ENCODE results near the gene FBXL3.
"Not testable (repeated sequence)": the region's sequence is repeated elsewhere in the genome, so short reads cannot be mapped to it uniquely, and the experiment has no call there.

Gene FBXL3

DNA sequence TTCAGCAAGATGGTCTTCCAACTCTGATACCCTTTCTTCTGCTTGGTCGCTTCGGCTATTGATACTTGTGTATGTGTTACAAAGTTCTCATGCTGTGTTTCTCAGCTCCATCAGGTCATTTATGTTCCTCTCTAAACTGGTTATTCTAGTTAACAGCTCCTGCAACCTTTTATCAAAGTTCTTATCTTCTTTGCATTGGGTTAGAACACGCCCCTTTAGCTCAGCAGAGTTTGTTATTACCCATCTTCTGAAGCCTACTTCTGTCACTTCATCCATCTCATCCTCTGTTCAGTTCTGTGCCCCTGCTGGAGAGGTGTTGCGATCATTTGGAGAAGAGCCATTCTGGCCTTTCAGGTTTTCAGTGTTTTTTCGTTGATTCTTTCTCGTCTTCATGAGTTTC is 59.9 kb downstream of the FBXL3 start:
- no peak for DNase-seq (ENCODE audit: low read depth)
- TF ChIP-seq, protein P1, sequence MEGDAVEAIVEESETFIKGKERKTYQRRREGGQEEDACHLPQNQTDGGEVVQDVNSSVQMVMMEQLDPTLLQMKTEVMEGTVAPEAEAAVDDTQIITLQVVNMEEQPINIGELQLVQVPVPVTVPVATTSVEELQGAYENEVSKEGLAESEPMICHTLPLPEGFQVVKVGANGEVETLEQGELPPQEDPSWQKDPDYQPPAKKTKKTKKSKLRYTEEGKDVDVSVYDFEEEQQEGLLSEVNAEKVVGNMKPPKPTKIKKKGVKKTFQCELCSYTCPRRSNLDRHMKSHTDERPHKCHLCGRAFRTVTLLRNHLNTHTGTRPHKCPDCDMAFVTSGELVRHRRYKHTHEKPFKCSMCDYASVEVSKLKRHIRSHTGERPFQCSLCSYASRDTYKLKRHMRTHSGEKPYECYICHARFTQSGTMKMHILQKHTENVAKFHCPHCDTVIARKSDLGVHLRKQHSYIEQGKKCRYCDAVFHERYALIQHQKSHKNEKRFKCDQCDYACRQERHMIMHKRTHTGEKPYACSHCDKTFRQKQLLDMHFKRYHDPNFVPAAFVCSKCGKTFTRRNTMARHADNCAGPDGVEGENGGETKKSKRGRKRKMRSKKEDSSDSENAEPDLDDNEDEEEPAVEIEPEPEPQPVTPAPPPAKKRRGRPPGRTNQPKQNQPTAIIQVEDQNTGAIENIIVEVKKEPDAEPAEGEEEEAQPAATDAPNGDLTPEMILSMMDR (conservative IDR thresholded peaks at IDR 0.05; ENCODE audit: low read length) = no peak
- H3K4me3 ChIP-seq (ENCODE audit: low read length) = no peak overlapping the region

DNA sequence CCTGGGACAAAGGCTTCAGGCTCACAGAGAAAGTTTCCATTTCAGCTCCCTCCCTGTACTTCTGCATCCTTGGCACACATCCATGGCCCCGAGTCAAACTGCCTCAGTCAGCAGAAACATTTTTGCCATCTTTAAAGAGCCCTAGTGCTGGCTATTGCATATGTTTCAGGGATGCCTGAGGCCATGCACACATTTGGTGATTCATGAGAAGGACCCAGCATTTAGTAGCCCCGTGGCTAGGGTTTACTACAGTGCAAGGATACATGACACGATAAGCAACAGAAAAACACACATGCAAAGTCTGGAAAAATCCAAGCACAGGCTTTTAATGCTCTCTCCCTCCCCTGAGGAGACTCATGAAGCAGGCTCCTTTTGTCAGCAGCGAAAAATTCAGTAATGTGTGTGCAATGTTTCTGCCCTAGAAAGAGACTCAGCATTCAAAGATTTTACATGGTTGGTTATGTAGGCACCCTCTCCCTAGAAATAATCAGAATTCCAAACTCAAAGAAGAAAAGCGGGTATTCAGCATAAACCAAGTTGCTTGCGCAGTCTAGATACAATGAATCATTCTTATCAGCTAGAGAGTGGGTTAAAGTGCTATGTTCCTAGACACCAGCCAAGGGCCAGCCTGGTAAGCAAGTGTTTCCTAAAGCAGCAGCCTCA is 61.1 kb downstream of the FBXL3 start:
- H3K4me3 ChIP-seq (ENCODE audit: low read length) = no peak overlapping the region
- DNase-seq (ENCODE audit: low read depth) = peak; percentile 62
- TF ChIP-seq, protein P1 (conservative IDR thresholded peaks at IDR 0.05; ENCODE audit: low read length) = no peak

DNA sequence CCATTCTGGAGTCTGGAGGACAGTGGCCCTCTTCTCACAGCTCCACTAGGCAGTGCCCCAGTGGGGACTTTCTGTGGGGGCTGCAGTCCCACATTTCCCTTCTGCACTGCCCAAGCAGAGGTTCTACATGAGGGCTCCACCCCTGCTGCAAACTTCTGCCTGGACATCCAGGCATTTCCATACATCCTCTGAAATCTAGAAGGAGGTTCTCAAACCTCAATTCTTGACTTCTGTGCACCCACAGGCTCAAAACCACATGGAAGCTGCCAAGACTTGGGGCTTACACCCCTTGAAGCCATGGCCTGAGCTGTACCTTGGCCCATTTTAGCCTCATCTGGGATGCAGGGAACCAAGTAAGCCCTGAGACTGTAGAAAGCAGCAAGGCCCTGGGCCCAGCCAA is 67.2 kb downstream of the FBXL3 start:
- not testable (repeated sequence) for DNase-seq (ENCODE audit: low read depth); H3K4me3 ChIP-seq (ENCODE audit: low read length)

DNA sequence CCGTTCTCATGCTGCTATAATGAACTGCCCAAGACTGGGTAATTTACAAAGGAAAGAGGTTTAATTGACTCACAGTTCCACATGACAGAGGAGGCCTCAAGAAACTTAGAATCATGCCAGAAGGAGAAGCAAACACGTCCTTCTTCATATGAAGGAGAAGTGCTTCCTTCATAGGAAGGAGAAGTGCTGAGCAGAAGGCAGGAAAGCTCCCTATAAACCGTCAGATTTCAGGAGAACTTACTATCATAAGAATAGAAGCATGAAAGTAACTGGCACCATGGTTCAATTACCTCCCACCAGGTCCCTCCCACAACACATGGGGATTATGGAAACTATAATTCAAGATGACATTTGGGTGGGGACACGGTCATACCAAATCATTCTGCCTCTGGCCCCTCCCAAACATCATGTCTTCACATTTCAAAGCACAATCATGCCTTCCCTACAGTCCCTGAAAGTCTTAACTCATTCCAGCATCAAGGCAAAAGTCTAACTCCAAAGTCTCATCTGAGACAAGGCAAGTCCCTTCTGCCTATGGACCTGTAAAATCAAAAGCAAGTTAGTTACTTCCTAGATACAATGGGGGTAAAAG is 68.0 kb downstream of the FBXL3 start:
- no peak overlapping the region for H3K4me3 ChIP-seq (ENCODE audit: low read length)
- no peak for DNase-seq (ENCODE audit: low read depth)
- TF ChIP-seq, protein P1 (conservative IDR thresholded peaks at IDR 0.05; ENCODE audit: low read length) = no peak

DNA sequence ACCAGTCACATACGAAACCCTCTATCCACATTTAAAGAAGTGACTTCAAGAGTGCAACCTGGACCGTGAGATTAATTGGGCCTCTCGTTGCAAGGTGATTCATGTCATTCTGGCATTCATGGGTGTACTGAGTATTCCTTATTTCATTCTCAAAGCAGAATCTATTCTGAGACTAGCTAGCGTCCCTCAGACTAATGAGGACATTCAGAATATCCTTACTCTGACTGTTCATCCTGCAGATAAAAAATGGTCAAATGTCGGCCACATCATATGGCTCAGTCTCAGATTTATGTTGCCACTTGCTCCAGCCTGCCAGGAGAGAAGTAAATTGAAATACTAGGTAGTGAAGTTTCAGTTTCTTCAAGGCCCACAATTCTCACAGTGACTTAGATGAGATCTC is 71.3 kb downstream of the FBXL3 start:
- TF ChIP-seq, protein P1 (conservative IDR thresholded peaks at IDR 0.05; ENCODE audit: low read length) = no peak
- H3K4me3 ChIP-seq (ENCODE audit: low read length) = no peak overlapping the region
- no peak for DNase-seq (ENCODE audit: low read depth)
